K562 treated with DMSO at 1 percent for 48 hours (cell line): ENCODE data around the gene ZNF197. TPM values are rescaled to one million over a fixed set of nuclear protein-coding genes. Genes with fewer than 3 reads are reported as not detected.

Experiments
- total RNA-seq: library from RNA; unstranded; fragments of 300-600 nt; gene quantifications from 2 replicates; pipeline ENCODE4 v1.2.3, GENCODE V29; 2022; ENCODE audit warnings: low replicate concordance; ENCODE audit errors: extremely low read depth

Gene ZNF197
- not detected in 2 replicates for total RNA-seq

GRCh38 chr3:44624749-44625480 lies at the start of gene ZNF197:
ZNF197 (plus strand) TSS chr3:44625036; CDS start chr3:44629155, 4,119 bp downstream.

DNA sequence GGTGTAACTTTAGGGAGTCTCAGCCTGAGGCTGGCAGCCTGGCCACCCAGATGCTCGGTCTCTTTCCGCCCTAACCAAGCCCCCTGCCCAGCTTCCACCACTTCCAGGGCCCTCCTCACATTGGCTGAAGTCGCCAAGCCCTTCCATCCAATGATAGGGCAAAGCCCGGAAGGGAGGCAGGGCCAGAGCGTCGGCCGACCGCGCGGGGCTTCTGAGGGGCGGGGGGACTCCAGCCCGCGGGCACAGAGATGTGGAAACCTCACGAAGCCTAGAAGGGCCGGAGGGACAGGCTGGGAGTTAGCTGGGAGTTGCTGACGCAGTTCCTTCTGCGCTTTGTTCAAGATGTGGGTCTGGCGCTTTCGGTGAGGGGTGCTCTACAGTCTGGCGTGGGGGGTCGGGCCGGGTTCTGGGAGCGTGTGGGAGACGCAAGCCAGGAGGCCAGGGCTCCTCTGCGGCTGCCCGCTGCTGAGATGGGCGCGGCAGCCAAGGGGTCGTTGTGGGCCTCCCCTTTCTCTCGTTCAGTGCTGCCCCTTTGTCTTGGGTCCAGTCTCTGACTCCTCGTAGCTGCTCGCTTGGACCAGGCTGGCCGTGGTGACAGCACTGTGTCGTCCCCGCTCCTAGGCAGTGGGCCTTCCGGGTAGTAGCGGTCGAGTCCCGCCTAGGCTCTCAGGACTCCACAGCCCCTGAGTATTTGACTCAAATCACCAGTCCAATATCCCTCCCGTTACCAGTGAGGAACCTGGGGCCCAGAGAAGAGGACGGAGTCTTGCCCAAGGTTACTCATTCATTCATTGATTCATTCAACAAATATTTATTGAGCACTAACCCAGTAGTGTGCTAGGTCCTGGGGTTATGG lies 40.0 kb upstream of the ZNF197 start, which contains the start of gene ZNF660:
TSS of gene ZNF660 (plus strand) at position 319 of the 856 bp plus-strand sequence. CDS start 9,230 bp downstream, outside the sequence.

DNA sequence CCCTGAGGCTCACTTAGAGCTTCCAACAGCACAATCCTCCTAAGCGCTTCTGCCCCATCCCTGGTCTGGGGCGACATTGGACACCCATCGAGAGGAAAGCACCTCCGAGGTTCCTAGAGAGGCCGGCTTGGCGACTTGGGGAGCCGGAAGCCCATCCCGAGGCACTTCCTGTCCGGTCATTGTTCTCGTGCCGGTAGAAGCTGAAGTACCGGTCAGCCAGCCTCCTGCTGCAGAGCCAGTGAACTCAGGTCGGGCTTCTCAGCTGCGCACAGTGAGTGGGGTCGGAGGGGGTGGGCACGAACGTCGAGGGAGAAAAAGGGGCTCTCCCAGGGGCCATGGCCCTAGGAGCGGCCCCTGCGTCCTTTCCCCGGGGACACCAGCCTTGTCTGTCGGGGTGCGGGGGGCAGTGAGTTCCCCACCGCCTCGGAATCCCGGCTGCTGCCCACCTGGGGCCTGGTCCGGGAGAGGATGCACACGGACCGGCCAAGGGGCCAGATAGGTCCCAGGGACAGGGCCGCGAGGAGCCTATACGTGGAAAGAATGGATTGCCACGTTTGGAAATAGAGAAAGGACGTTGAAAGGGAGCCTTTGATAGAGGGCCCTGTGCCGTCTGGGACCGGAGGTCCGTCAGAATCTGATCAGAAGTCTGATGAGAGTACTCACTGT lies 23.9 kb downstream of the ZNF197 start, which contains the start of gene ZNF35:
TSS of gene ZNF35 (plus strand) at position 169 of the 666 bp plus-strand sequence. CDS start 2,336 bp downstream, outside the sequence.

Other genes with a start within 250 kb of the ZNF197 start
- not detected in 2 replicates for gene ZNF445, start 147.4 kb upstream of the ZNF197 start, total RNA-seq
- gene ZKSCAN7, start 69.8 kb upstream of the ZNF197 start, total RNA-seq = not detected in 2 replicates
- not detected in 2 replicates for gene ZNF660, start 40.1 kb upstream of the ZNF197 start, total RNA-seq
- not detected in 2 replicates for gene ZNF35, start 23.7 kb downstream of the ZNF197 start, total RNA-seq
- gene ZNF502, start 87.6 kb downstream of the ZNF197 start, total RNA-seq = not detected in 2 replicates
- not detected in 2 replicates for gene ZNF501, start 104.6 kb downstream of the ZNF197 start, total RNA-seq
- gene KIAA1143, start 136.6 kb downstream of the ZNF197 start, total RNA-seq = not detected in 2 replicates
- not detected in 2 replicates for gene KIF15, start 136.8 kb downstream of the ZNF197 start, total RNA-seq
- gene TMEM42, start 236.9 kb downstream of the ZNF197 start, total RNA-seq = not detected in 2 replicates
- not detected in 2 replicates for gene TGM4, start 249.6 kb downstream of the ZNF197 start, total RNA-seq